Breast epithelium (tissue), 4 donors: ENCODE data around the gene BRIP1. TPM values are rescaled to one million over a fixed set of nuclear protein-coding genes. Genes with fewer than 3 reads are reported as not detected.
"Not testable (repeated sequence)": the region's sequence is repeated elsewhere in the genome, so short reads cannot be mapped to it uniquely, and the experiment has no call there.

ENCODE experiments used
- DNase-seq, 2 donors: peaks; one replicate each; pipeline ENCODE4 v3.0.0-alpha.2; 2019; ENCODE audit warnings: low spot score in 2 of 2
- H3K27ac ChIP-seq, 2 donors: fragments of 200-600 bp; sonication (generic) in 1 of 2; one replicate each; pipeline ENCODE4 v1.5.1; 2016 to 2019; ENCODE audit warnings: mild to moderate bottlenecking in 1 of 2
- H3K27me3 ChIP-seq, 2 donors: fragments of 200-600 bp; sonication (generic) in 1 of 2; one replicate each; pipeline versions ENCODE4 v1.5.1 to v1.6.0; 2017 to 2019; ENCODE audit warnings: control low read depth in 1 of 2, mild to moderate bottlenecking in 1 of 2
- H3K36me3 ChIP-seq: fragments of 200-600 bp; one replicate; pipeline ENCODE4 v1.5.1; 2019
- H3K4me1 ChIP-seq, 2 donors: fragments of 200-600 bp; sonication (generic); one replicate each; pipeline ENCODE4 v1.5.1; 2016 to 2019; ENCODE audit warnings: control low read depth in 1 of 2
- H3K4me3 ChIP-seq, 3 donors: fragments of 200-600 bp; sonication (generic); 1 replicate in 2 of 3; 2 replicates in 1 of 3; pipeline ENCODE4 v1.5.1; 2016 to 2019; ENCODE audit warnings: mild to moderate bottlenecking in 3 of 3, moderate library complexity in 2 of 3
- H3K9me3 ChIP-seq, 2 donors: fragments of 200-600 bp; sonication (generic) in 1 of 2; one replicate each; pipeline ENCODE4 v1.5.1; 2016 to 2019; ENCODE audit warnings: control low read depth in 1 of 2
- POLR2A ChIP-seq: fragments of 450-650 bp; IDR thresholded peaks from one replicate; pipeline ENCODE4 v1.6.1; 2016; ENCODE audit warnings: antibody characterized with exemption, mild to moderate bottlenecking, moderate library complexity
- POLR2AphosphoS5 ChIP-seq, 3 donors: sonication (generic); formaldehyde crosslinking; IDR thresholded peaks; one replicate each; pipeline ENCODE4 v1.6.1; 2017; ENCODE audit warnings: antibody characterized with exemption in 3 of 3
- intact Hi-C: fragments of 100-400 bp; cut with DNase I; formaldehyde crosslinking; loops from one replicate; pipeline ENCODE4 v1.15.1; 2023; ENCODE audit warnings: low total_unique reads
- total RNA-seq, 3 donors: library from RNA; depleted of rRNA; stranded (reverse); fragments of >200 nt; gene quantifications; one replicate each; pipeline ENCODE4 v1.1.0, GENCODE V29; 2016
- TF ChIP-seq, protein P1 (sequence below), 3 donors: fragments of 450-650 bp; IDR thresholded peaks; one replicate each; pipeline ENCODE4 v1.5.1; 2016 to 2017; ENCODE audit warnings: antibody characterized with exemption in 3 of 3, mild to moderate bottlenecking in 3 of 3, moderate library complexity in 3 of 3

Gene BRIP1
- total RNA-seq, 3 donors from 2014 or later, result 0.33 to 1.0 (median 0.48) TPM

DNA sequence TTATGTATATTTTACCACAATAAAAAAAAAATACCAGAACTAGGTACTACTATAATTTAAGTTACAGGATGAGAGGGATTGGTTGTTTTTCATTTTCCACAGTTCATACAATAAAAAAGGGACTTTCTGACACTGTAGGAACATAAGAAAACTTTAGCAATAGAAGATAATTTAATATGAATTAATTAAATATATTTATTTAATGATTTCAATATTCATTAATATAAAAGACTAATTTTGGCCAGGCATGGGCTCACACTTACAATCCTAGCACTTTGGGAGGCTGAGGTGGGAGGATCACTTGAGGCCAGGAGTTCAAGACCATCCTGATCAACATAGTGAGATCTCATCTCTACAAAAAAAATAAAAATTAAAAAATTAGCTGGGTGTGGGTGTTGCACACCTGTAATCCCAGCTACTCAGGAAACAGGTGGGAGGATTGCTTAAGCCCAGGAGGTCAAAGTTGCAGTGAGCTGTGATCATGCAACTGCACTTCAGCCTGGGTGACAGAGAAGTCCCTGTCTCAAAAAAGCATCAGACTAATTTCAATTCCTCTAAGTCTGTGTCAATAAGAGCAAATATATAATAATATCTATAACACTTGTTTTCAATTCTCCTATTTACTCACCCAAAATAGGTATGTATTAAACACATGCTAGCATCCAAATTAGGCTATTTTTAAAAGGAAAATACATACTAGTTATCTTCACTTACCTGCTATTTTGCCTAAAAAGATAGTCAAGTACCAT, 79.6 kb downstream of the BRIP1 start:
- Histone ChIP-seq H3K27ac (no peak overlapping the region), H3K9me3 (no peaks in the 10 kb centered on the region), H3K36me3 (no peaks in the 10 kb centered on the region), H3K4me3 (no peak overlapping the region), H3K27me3 (no peaks in the 10 kb centered on the region), H3K4me1 (no peaks in the 10 kb centered on the region)
- DNase-seq, result no peak
- TF ChIP-seq POLR2AphosphoS5 (IDR thresholded peaks at IDR 0.05) (no peak), POLR2A (no peak)
- TF ChIP-seq, protein P1, sequence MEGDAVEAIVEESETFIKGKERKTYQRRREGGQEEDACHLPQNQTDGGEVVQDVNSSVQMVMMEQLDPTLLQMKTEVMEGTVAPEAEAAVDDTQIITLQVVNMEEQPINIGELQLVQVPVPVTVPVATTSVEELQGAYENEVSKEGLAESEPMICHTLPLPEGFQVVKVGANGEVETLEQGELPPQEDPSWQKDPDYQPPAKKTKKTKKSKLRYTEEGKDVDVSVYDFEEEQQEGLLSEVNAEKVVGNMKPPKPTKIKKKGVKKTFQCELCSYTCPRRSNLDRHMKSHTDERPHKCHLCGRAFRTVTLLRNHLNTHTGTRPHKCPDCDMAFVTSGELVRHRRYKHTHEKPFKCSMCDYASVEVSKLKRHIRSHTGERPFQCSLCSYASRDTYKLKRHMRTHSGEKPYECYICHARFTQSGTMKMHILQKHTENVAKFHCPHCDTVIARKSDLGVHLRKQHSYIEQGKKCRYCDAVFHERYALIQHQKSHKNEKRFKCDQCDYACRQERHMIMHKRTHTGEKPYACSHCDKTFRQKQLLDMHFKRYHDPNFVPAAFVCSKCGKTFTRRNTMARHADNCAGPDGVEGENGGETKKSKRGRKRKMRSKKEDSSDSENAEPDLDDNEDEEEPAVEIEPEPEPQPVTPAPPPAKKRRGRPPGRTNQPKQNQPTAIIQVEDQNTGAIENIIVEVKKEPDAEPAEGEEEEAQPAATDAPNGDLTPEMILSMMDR (IDR thresholded peaks at IDR 0.05), result no peak
- intact Hi-C loops, result no loop called here

DNA sequence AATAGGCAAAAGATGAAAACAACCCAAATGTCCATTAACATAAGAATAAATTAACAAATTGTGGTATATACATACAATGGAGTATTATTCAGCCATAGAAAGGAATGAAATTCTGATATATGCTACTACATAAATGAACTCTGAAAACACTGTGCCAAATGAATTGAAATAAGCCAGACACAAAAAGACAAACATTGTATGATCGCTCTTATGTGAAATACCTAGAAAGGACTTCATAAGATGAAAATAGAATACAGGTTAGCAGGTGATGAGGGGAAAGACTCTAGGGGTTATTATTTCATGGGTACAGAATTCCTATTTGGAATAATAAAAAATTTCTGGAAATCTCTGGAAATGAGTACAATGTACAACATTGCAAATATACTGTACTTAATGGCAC, 80.2 kb downstream of the BRIP1 start:
- no peak for DNase-seq
- Histone ChIP-seq H3K4me1 (no peaks in the 10 kb centered on the region), H3K9me3 (no peaks in the 10 kb centered on the region), H3K27ac (no peak overlapping the region), H3K4me3 (no peak overlapping the region), H3K27me3 (no peaks in the 10 kb centered on the region), H3K36me3 (no peaks in the 10 kb centered on the region)
- TF ChIP-seq, protein P1 (IDR thresholded peaks at IDR 0.05), result no peak
- TF ChIP-seq POLR2A, result no peak
- TF ChIP-seq POLR2AphosphoS5 (IDR thresholded peaks at IDR 0.05), result no peak
- intact Hi-C loops, result no loop called here

DNA sequence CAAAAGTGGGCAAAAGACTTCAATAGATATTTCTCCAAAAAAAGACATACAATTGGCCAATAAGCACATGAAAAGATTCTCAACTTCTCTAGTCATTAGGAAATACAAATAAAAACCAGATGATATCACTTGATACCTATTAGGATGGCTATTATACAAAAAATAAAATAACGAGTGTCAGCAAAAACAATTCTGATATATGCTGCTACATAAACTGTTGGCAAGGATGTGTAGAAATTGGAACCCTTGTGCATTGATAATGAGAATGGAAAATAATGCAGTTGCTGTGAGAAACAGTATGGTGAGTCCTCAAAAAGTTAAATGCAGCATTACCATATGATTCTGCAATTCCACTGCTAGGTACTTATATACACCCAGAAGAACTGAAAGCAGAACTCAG, 80.6 kb downstream of the BRIP1 start:
- no peak overlapping the region for H3K4me3 ChIP-seq
- H3K36me3 ChIP-seq, result no peaks in the 10 kb centered on the region
- H3K4me1 ChIP-seq, result no peaks in the 10 kb centered on the region
- no peak for DNase-seq
- intact Hi-C loops, result no loop called here
- no peaks in the 10 kb centered on the region for H3K27me3 ChIP-seq
- H3K9me3 ChIP-seq, result no peaks in the 10 kb centered on the region
- H3K27ac ChIP-seq, result no peak overlapping the region
- TF ChIP-seq POLR2A (no peak), POLR2AphosphoS5 (IDR thresholded peaks at IDR 0.05) (no peak)
- TF ChIP-seq, protein P1 (IDR thresholded peaks at IDR 0.05), result no peak

DNA sequence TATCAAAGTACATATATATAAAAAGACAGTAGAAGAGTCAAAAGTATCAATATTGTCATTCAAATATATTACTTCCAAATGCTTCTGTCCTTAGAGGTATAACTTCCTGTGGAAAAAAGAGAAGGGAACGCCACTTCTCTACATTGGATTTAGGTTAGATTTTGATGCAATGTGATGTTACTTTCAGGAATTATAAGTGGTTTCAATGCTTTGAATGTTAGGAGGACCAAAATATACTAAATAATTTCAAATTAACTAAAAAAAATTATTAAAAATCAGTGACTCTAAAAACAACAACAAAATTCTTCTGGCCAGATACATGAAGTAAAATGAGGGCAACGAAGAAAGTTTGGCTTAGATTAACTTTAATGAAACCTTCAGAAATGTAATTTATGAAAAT, 88.0 kb downstream of the BRIP1 start:
- no peak overlapping the region for H3K27ac ChIP-seq
- intact Hi-C loops, result no loop called here
- H3K9me3 ChIP-seq, result peaks cover 0 to 14% of the 10 kb centered on the region in 2 donors
- no peak overlapping the region for H3K4me3 ChIP-seq
- TF ChIP-seq POLR2AphosphoS5 (IDR thresholded peaks at IDR 0.05) (no peak), POLR2A (no peak)
- TF ChIP-seq, protein P1 (IDR thresholded peaks at IDR 0.05), result no peak
- no peaks in the 10 kb centered on the region for H3K27me3 ChIP-seq
- no peaks in the 10 kb centered on the region for H3K4me1 ChIP-seq
- DNase-seq, result no peak
- no peaks in the 10 kb centered on the region for H3K36me3 ChIP-seq

- Histone ChIP-seq H3K27me3 (no peaks in the 10 kb centered on the region), H3K4me3 (no peak overlapping the region), H3K27ac (no peak overlapping the region), H3K36me3 (no peaks in the 10 kb centered on the region), H3K4me1 (no peaks in the 10 kb centered on the region), H3K9me3 (peaks cover 0 to 14% of the 10 kb centered on the region in 2 donors)
- intact Hi-C loops, result no loop called here
- TF ChIP-seq, protein P1 (IDR thresholded peaks at IDR 0.05), result no peak
- TF ChIP-seq POLR2A, result no peak
- TF ChIP-seq POLR2AphosphoS5 (IDR thresholded peaks at IDR 0.05), result no peak
- DNase-seq, result no peak
Observed at GRCh38 chr17:61774724-61775123, 88.6 kb downstream of the BRIP1 start.

DNA sequence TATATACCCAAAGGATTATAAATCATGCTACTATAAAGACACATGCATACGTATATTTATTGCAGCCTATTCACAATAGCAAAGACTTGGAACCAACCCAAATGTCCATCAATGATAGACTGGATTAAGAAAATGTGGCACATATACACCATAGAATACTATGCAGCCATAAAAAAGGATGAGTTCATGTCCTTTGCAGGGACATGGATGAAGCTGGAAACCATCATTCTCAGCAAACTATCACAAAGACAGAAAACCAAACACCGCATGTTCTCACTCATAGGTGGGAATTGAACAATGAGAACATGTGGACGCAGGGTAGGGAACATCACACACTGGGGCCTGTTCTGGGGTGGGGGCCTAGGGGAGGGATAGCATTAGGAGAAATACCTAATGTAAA, 89.2 kb downstream of the BRIP1 start:
- DNase-seq, H3K4me1 ChIP-seq, H3K36me3 ChIP-seq, H3K27me3 ChIP-seq, H3K27ac ChIP-seq, H3K4me3 ChIP-seq, intact Hi-C loops: not testable (repeated sequence)
- peaks cover 0 to 14% of the 10 kb centered on the region in 2 donors for H3K9me3 ChIP-seq
